Ureter (tissue), 1 donor: ENCODE data around the gene PYY. TPM values are rescaled to one million over a fixed set of nuclear protein-coding genes. Genes with fewer than 3 reads are reported as not detected.
"Not testable (repeated sequence)": the region's sequence is repeated elsewhere in the genome, so short reads cannot be mapped to it uniquely, and the experiment has no call there.

Experiments
- DNase-seq: peaks from one replicate; pipeline ENCODE4 v3.0.0-alpha.2; 2020; ENCODE audit warnings: low spot score
- total RNA-seq: library from RNA; stranded (reverse); gene quantifications from one replicate; pipeline ENCODE4 v1.2.4, GENCODE V29; 2023
- donor health status: DM: yes; HTN: yes; CAD: no.

PYY gene
- total RNA-seq, 1 donor from 2014 or later, result not detected

DNA sequence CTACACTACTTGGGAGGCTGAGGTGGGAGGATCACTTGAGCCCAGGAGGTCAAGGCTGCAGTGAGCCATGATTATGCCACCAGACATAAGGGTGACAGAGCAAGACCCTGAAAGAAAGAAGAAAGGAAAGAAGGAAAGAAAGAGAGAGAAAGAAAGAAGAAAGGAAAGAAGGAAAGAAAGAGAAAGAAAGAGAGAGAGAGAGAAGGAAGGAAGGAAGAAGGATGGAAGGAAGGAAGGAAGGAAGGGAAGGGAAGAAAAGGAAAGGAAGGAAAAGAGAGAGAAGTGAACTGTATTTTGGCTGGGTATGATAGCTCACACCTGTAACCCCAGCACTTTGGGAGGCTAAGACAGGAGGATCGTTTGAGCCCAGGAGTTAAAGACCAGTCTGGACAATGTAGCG, 24.3 kb upstream of the PYY start:
- DNase-seq, result no peak

DNA sequence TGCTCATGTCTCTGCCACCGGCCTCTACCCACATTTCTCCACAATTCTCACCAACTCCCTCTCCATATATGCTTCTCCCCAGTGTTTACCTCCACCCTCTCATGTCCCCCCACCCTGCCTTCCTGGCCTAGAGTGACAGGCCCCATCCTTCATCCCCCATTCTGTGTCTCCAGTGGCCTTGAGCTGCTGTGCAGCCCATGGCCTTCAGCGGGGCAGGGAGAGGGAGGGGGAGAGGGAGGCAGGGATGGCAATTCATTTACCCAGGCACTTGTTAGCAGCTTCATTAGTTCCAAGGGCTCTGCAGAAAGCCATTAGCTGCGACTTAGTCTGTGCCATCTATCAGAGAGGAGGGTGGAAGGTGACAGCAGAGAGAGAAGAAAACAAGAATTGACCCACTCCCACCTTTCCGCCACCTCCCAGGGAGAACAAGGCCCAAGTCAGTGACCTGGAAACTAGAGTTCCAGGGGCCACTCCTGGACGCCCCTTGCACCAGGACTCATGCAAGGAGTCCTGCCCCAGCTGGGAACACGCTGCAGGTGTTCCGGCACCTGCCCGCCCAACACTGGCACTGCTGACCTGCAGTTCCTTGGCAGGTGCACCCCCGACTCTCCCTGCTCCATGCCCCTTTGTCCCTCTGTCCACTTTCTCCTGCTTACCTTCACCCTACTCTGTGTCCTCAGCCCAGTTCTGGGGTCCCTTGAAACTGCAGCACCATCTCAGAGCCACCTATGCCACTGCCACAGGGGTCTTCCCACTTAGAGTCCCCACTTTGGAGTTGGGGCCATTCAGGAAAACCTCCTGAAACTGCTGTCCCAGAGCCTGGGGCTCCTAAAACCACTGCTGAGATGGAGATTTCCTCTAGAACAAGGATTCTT, 23.5 kb upstream of the PYY start:
- DNase-seq, result no peak

DNA sequence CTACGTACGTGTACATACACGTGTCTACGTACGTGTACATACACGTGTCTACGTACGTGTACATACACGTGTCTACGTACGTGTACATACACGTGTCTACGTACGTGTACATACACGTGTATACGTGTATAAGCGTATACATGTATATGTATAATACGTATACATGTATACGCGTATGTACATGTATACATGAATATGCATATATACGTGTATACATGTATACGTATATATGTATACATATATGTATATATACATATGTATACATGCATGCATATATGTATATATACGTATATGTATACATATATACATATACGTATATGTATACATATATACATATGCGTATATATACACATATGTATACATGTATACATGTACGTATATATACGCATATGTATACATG, 22.2 kb upstream of the PYY start:
- DNase-seq, result no peak

DNA sequence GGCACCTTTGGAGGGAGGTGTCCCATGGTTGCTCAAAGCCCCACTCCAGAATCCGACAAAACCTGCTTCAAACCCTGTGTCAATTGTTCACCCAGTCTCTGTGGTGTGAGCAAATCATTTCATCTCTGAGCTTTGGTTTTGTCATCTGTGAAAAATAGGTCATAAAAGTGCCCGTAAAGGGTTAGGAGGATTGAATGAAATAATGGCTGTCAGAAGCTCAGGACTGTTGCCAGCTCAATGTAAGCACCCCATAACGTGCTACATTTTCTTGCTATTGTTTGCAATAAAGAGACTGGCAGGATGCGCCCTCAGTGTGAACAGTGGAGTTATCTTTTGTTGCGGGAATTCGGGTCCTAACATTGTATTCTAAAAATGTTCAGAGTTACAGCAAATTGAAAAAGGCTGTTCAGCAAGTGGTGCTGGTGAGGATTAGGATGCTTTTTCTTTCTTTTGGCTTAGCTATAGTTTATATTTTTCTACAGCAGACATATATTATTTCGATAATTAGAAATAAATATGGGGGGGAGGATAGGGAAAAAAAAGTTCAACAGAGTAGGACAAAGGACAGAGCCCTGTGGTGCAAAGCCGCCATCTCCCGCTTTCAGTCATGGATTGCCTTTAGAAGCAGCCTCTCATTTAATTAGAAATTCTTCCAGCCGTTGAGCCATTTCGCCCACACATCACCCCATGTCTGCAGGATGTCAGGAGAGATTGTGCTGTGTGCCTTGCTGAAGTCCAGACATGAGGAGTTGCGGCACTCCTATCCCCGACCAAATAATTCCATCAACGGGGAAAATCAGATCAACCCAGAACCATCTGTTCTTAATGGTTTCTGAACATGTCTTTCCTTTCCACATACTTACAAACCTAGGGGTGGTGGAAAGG, 20.9 kb upstream of the PYY start:
- DNase-seq, result no peak

DNA sequence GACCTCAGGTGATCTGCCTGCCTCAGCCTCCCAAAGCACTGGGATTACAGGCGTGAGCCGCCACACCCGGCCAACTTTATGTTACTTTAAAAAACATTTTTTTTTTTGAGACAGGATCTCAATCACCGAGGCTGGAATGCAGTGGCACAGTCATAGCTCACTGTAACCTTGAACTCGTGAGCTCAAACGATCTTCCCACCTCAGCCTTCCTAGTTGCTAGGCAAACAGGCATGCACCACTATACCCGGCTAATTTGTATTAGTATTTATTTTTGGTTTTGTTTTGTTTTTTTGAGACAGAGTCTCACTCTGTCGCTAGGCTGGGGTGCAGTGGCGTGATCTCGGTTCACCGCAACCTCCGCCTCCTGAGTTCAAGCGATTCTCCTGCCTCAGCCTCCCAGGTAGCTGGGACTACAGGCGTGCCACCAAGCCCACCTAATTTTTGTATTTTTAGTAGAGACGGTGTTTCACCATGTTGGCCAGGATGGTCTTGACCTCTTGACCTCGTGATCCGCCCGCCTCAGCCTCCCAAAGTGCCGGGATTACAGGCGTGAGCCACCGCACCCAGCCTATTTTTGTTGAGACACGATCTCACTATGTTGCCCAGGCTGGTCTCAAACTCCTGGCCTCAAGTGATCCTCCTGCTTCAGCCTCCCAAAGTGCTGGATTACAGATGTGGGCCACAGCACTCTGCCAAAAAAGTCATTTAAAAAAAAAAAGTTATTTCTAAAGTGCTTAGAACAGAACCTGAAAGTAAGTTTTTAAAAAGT, 18.9 kb upstream of the PYY start:
- DNase-seq, result not testable (repeated sequence)

DNA sequence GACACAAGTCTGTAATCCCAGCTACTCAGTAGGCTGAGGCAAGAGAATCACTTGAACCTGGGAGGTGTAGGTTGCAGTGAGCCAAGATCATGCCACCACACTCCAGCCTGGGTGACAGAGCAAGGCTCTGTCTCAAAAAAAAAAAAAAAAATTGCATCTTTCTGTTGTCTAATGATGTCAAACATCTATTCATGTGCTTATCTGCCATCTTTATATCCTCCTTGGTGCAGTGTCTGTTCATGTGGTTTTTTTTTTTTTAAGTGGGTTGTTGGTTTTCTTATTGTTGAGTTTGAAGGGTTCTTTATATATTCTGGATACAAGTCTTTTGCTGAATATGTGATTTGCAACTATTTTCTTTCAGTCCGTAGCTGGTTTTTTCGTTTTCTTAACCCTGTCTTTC, 17.7 kb upstream of the PYY start:
- DNase-seq, result not testable (repeated sequence)

DNA sequence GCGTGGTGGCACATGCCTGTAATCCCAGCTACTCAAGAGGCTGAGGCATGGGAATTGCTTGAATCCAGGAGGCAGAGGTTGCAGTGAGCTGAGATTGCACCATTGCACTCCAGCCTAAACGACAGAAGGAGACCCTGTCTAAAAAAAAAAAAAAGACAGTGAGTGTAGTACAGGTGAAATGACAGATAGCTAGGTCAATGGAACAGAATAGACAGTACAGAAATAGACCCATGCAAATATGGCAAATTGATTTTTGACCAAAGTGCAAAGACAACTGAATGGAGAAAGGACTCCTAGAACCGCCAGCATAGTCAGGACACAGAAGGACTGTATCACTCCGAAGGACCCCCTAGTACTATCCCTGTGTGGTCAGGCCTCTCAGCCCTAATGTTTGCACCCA, 16.6 kb upstream of the PYY start:
- DNase-seq, result no peak

DNA sequence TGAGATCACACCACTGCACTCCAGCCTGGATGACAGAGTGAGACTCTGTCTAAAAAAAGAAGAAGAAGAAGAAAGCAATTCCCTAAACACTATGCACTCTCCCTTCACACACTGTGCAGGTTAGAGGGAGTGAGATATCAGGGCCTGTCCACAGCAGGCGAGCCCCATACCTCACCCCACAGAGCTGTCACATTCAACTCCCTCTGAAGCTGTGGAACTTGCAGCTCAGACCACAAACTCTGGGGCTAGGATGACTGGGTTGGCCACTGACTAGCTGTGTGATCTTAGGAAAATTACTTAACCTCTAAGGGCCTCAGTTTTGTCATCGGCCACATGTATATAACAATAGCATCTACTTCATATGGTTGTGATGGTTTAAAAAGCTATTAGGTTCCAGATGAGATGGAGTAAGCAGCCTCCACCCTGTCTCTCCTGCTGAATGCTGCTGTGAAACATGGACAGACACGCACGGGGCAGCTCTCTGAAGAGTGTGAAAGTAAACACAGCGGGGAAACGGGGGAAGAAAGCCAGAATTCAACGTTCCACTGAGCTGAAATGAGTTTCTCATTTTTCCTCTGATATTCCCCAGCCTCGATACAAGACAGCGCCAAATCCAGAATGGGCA, 13.6 kb upstream of the PYY start:
- no peak for DNase-seq

DNA sequence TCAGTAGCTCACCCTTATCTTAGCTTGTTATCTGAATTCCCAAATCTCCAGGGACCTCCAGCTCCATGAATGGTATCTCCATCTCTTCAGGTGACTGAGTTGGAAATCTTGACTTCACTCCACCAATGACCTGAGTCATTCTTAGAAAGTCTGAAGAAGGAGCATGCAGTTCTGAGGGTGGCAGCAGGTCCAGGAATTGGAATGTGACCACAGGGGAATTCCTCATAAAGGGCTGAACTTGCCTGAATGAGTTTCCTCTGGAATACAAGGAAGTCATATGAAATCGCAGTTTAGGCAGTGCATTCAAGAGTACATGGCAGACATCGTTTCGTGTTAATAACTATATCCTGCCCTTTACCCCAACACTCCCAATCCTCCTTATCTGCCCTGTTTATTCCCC, 12.5 kb upstream of the PYY start:
- no peak for DNase-seq

DNA sequence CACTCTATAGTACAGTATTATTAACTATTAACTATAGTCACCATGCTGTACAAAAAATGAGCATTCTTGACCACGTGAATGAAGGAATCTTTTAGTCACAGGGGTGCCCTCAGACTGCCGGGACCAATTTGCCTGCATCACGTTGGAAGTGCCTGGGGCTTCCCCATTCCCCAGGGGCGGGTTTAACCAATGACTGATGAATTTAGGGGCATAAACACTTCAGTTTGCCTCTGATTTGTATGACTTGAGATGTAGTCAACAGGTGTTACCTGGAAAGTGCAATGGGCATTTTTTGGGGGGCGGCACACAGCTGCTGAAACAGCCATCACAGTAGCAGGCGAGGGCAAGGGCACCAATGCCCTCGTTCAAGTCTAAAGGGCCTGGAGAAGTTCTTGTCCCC, 8.7 kb upstream of the PYY start:
- no peak for DNase-seq

DNA sequence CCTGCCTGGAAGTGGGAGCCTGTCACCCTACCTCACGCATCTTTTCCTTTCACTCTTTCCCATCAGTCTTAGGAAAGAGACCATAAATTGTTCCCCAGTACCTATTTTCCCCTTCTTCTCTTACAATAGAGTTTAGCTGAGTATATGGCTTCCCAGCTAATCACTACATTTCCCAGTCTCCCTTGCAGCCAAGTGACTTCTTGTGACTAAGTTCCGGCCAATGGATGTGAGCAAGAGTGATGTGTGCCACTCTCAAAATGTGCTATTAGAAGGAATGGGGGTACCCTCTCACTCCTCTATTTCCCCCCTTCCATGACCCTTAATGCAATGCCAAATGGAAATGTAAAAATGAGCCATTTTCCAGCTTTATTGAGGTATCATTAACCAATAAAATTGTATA, 8.2 kb upstream of the PYY start:
- DNase-seq, result no peak

DNA sequence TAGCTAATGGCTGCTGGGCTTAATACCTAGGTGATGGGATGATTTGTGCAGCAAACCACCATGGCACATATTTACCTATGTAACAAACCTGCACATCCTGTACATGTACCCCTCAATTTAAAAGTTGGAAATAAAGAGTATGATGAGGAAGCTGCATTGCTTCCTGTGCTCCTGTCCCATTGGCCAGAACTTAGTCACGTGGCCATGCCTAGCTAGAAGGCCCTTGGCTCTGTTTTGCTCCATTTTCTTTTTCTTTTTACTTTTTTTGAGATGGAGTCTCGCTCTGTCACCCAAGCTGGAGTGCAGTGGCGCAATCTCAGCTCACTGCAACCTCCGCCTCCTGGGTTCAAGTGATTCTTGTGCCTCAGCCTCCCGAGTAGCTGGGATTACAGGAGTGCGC, 7.6 kb upstream of the PYY start:
- not testable (repeated sequence) for DNase-seq

DNA sequence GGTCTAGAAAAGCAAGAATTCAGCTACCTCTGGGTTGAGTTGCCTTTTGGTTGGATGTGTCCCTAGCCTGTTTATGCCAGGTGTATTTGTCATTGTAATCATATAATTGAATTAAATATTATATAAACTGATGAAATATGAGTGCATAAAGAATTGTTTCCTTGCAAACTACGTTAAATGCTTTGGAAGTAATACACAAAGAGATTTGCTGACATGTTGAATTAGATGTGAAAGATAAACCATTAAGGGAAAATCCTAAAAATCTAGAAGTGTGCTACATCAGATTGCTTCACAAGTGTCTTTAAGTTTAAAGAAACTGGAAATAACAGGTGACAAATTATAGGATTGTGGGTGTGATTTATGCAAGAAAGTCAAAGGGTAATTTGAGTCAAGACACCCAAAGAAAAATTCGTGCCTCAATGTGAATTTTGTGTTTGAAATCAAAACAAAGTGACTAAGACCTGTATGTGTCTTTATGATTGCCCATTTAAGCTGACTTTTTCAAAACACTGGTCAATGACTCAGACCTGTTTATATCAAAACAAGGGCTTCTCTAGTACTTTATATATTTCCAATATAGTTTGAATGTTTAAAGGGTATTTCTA, 5.1 kb upstream of the PYY start:
- DNase-seq, result no peak

DNA sequence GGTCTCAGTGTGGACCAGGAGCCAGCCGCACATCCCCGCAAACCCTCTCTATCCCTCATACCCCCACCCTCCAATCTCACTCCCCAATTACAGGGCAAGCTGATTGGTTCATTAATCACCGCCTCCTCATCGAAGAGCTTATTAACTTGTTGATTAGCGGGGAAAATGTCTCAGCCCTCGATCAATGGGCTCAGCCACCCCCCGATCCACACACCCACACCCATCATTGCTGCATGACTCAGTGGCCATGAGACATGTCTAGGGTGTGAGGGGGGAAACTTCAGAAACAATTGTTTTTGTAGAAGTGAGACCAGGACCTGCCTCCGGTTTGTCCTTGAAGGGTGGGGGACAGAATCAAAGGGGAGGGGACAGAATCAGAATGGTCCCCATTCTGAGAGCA, 2.5 kb upstream of the PYY start:
- DNase-seq, result no peak

DNA sequence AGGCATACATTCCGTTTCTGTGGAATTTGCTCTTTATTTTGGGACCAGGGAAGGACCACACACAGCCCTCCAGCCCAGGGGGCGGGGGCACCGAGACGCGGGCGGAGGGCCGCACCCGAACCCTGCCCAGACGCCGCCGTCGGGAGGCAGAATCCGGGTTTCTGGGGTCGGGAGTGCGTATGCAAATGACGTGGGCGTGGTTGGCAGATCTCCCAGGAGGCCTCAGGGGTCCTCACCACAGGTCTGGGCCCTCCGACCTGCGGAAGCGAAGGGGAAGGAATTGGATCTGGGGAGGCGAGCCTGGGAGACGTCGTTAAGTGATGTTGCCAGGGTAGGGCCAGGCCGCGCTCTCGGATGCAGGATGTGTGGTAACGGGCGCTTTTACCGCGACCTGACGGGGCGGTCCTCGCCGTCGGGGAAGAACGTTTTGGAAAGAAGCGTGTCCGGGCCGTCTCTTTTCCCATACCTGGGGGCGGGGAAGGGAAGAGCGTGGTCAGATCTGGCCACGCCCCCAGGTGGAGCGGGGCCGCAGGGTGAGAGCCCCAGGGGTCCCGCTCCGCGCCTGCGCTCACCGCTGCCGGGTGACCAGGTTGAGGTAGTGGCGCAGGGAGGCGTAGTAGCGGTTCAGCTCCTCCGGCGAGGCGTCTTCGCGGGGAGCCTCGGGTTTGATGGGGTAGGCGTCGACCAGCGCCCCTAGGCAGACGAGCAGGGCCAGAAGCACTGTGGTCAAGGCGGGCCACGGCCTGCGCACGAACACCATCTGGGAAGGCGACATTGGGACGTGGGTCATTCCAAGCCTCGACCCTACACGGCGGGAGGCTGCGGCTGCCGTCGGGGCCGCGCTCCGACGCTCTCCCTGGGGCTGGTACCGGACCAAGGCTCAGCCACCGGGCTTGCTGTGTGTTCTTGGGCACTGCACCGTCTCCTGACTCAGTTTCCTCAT, 745 bp downstream of the PYY start:
- DNase-seq, result no peak

DNA sequence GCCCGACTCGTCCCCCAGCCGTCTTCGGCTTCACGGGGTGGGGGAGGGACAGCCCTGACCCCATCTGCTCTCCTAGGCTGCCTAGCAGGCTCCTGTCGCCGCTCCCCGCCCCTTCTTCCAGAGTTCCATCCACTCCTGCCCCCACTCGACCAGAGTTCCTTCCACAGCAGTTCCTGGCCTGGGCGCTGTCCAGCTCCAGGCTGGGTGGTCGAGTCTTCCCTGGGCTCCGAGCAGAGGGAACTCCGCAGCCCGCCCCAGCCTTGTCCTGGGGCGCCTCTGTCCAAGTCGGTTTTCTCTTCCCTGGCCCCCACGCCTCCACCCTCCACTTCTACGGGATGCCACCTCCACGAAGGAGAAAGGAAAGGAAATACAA, 1.4 kb downstream of the PYY start:
- no peak for DNase-seq

DNA sequence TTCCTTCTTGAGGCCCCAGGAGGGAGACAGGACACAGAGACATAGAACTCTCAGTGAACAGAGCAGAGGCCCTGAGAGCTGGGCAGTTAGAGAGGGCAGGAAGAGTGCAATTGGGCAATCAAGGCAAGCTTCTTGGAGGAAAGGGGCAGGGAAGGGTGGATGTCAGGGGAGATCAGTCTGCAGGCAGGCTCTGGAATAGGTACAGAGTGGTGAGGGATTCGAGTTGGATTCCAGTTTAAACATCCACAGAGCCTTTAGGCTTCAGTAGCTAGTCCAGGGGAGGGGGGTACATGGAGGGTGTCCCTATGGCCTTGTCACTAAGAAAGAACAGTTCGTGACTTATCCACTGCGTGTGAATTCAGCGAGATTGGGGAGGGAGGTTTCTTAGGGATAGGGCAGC, 2.0 kb downstream of the PYY start:
- no peak for DNase-seq

DNA sequence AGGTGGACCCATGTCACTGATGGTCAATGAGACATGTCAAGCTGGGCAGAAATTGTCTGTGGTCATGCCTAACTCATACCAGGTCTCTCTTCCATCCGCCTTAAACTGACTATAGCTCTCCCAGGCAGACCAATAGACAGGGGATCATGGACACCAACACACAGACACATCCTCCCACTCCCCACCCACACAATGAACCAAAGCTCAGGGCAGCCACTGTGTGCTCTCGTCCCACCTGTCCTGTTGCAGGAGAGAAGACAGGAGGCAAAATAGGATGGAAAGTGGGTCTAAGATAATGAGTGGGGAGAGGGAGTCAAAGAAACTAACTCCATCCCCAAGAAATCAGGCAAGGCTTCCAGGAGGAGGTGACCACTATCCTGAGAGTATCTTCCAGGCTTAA, 3.2 kb downstream of the PYY start:
- DNase-seq, result no peak

DNA sequence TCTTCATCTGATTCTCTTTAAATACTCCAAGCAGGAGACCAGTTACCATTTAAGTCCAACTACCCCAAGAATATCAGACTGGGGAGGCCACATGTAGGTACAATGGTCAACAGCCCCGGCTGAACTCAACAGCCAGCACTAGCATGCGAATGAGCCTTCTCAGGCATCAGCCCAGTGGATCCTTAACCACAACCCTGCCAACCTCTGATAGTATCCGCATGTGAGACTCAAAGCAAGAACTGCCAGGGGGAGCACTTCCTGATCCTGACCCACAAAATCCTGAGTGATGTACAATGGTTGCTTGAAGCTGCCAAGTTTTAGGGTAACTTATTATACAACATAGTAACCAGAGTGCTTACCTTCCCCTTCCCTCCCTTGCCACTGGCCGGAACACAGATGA, 4.0 kb downstream of the PYY start:
- no peak for DNase-seq

DNA sequence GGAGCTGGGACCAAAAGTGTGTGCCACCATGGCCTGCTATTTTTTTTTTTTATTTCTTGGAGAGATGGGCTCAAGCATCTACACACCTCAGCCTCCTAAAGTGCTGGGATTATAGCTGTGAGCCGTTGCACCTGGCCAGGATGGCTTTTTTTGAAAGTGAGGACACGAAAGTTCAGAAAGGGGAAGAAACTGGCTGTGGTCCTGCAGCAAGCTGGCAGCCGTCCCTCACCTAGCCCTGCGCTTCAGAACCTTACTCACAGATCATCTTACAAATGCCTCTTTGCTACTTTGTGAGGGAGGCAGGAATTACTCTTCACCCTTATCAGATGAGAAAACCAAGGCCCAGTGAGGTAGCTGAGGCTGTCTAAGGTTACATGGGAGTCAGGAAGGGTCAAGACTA, 7.0 kb downstream of the PYY start:
- no peak for DNase-seq
